GM23248 (cell line): ENCODE measurements around the gene POLR1F. TPM values are rescaled to one million over a fixed set of nuclear protein-coding genes. Genes with fewer than 3 reads are reported as not detected.
"Not testable (repeated sequence)": the region's sequence is repeated elsewhere in the genome, so short reads cannot be mapped to it uniquely, and the experiment has no call there.

ENCODE experiments used
- DNase-seq: peaks from one replicate; pipeline ENCODE4 v3.0.0-alpha.2; 2015
- H2AFZ ChIP-seq: fragments of 200-600 bp; sonication (generic); 2 replicates; pipeline ENCODE4 v1.6.1; 2016; ENCODE audit warnings: antibody characterized with exemption
- H3F3A ChIP-seq: fragments of 200-600 bp; sonication (generic); 2 replicates; pipeline ENCODE4 v1.6.1; 2016; ENCODE audit warnings: mild to moderate bottlenecking, antibody characterized with exemption, mixed run types; ENCODE audit not compliant: insufficient read depth
- H3K27ac ChIP-seq: fragments of 200-600 bp; sonication (generic); 2 replicates; pipeline ENCODE4 v1.5.1; 2016; ENCODE audit warnings: mild to moderate bottlenecking
- H3K27me3 ChIP-seq: fragments of 200-600 bp; sonication (generic); replicated peaks from 2 replicates; pipeline ENCODE4 v1.6.1; 2016; ENCODE audit warnings: mild to moderate bottlenecking; ENCODE audit not compliant: insufficient read depth
- H3K36me3 ChIP-seq: fragments of 200-600 bp; sonication (generic); 2 replicates; pipeline ENCODE4 v1.6.1; 2016; ENCODE audit warnings: low read depth, mild to moderate bottlenecking
- H3K4me1 ChIP-seq: fragments of 200-600 bp; sonication (generic); 2 replicates; pipeline ENCODE4 v1.6.1; 2016; ENCODE audit warnings: mild to moderate bottlenecking; ENCODE audit not compliant: insufficient read depth
- H3K4me2 ChIP-seq: fragments of 200-600 bp; sonication (generic); one replicate; pipeline ENCODE4 v1.6.1; 2016; ENCODE audit warnings: mild to moderate bottlenecking; ENCODE audit not compliant: unreplicated experiment
- H3K4me3 ChIP-seq: fragments of 200-600 bp; sonication (generic); 2 replicates; pipeline ENCODE4 v1.5.1; 2016; ENCODE audit warnings: mild to moderate bottlenecking
- H3K79me2 ChIP-seq: fragments of 200-600 bp; sonication (generic); 2 replicates; pipeline ENCODE4 v1.6.1; 2016; ENCODE audit warnings: mild to moderate bottlenecking; ENCODE audit not compliant: insufficient read depth
- H3K9ac ChIP-seq: fragments of 200-600 bp; sonication (generic); 2 replicates; pipeline ENCODE4 v1.6.1; 2016; ENCODE audit warnings: mild to moderate bottlenecking
- H3K9me2 ChIP-seq: fragments of 200-600 bp; sonication (generic); 2 replicates; pipeline ENCODE4 v1.6.1; 2016; ENCODE audit warnings: mixed run types, mild to moderate bottlenecking, moderate library complexity; ENCODE audit not compliant: insufficient read depth
- H3K9me3 ChIP-seq: fragments of 200-600 bp; sonication (generic); one replicate; pipeline ENCODE4 v1.6.1; 2017; ENCODE audit warnings: low read depth
- H4K20me1 ChIP-seq: fragments of 200-600 bp; sonication (generic); 2 replicates; pipeline ENCODE4 v1.6.0; 2016; ENCODE audit not compliant: insufficient read depth
- EZH2 ChIP-seq: fragments of 200-600 bp; sonication (generic); IDR thresholded peaks from 2 replicates; pipeline ENCODE4 v1.6.1; 2018; ENCODE audit warnings: antibody characterized with exemption, mild to moderate bottlenecking; ENCODE audit not compliant: insufficient read depth, poor library complexity, severe bottlenecking
- EZH2phosphoT487 ChIP-seq: fragments of 200-600 bp; sonication (generic); IDR thresholded peaks from 2 replicates; pipeline ENCODE4 v1.6.1; 2018; ENCODE audit warnings: antibody characterized with exemption, moderate library complexity, mild to moderate bottlenecking, low read depth; ENCODE audit not compliant: insufficient read depth
- WGBS, 2 experiments: methylation state at CpG; one replicate each; pipeline ENCODE4 v1.1.6; 2015 to 2017; ENCODE audit warnings: low lambda C conversion rate in 2 of 2, low coverage in 1 of 2; ENCODE audit errors: missing lambda C conversion rate in 2 of 2; 5-methylcytosine and 5-hydroxymethylcytosine counted together
- in situ Hi-C: fragments of 300-500 bp; cut with MboI; formaldehyde crosslinking; loops from 2 replicates; pipeline ENCODE4 v1.15.0; 2020
- polyA plus RNA-seq: library from polyadenylated mRNA; unstranded; fragments of >200 nt; fragmentation: Nextera tagmentation; extraction: Ambion mirVana; gene quantifications from 2 replicates; pipeline ENCODE4 v1.2.1, GENCODE V29; 2016
- total RNA-seq: library from RNA; depleted of rRNA; stranded (reverse); fragments of >200 nt; shearing (Covaris generic); gene quantifications from 2 replicates; pipeline ENCODE4 v1.2.3, GENCODE V29; 2014

The POLR1F gene
- total and polyA plus RNA-seq, 2 experiments from 2014 or later = 15.9 to 27.0 TPM

GRCh38 chr7:19692111-19692828 is 16.6 kb downstream of the POLR1F start:
- Histone ChIP-seq H3K4me3 (no peak overlapping the region), H4K20me1 (no peaks in the 10 kb centered on the region), H3K9ac (no peak overlapping the region), H3K27ac (no peak overlapping the region), H3F3A (no peaks in the 10 kb centered on the region), H3K36me3 (0 out of 2 replicates have a peak, but pooled peaks cover 2% of the 10 kb centered on the region), H3K9me2 (no peaks in the 10 kb centered on the region), H3K4me1 (no peaks in the 10 kb centered on the region; the same call in 1 of the 2 replicates), H3K9me3 (no peaks in the 10 kb centered on the region), H3K4me2 (no peak overlapping the region), H3K27me3 (no peaks in the 10 kb centered on the region), H2AFZ (no peak overlapping the region), H3K79me2 (no peaks in the 10 kb centered on the region)
- no peak for DNase-seq
- in situ Hi-C loops = no loop called here
- TF ChIP-seq EZH2phosphoT487 = no peak
- 93 to 95% methylated on average over 23 to 25 of the region's 26 CpGs for WGBS, 2 experiments

- 20 to 32% methylated on average over 1 of the region's 1 CpG for WGBS, 2 experiments
These were observed 18.1 kb downstream of the POLR1F start for GRCh38 chr7:19690736-19691135.

GRCh38 chr7:19689130-19689529 is 19.7 kb downstream of the POLR1F start:
- H3F3A ChIP-seq, H3K9me2 ChIP-seq, H3K27ac ChIP-seq, H3K9ac ChIP-seq, H3K4me1 ChIP-seq, H3K4me2 ChIP-seq, H3K36me3 ChIP-seq, H4K20me1 ChIP-seq, DNase-seq, H3K27me3 ChIP-seq, H2AFZ ChIP-seq, H3K79me2 ChIP-seq, H3K9me3 ChIP-seq, H3K4me3 ChIP-seq, in situ Hi-C loops: not testable (repeated sequence)
- 67 to 68% methylated on average over 12 of the region's 12 CpGs for WGBS, 2 experiments

More at GRCh38 chr7:19690736-19691135, 18.1 kb downstream of the POLR1F start:
- Histone ChIP-seq H3K27ac (no peak overlapping the region), H3K27me3 (no peaks in the 10 kb centered on the region), H3K9me3 (no peaks in the 10 kb centered on the region), H2AFZ (no peak overlapping the region), H3K4me2 (no peak overlapping the region), H3F3A (no peaks in the 10 kb centered on the region), H3K9ac (no peak overlapping the region), H4K20me1 (no peaks in the 10 kb centered on the region), H3K4me1 (no peaks in the 10 kb centered on the region; the same call in 1 of the 2 replicates), H3K36me3 (no peaks in the 10 kb centered on the region), H3K79me2 (no peaks in the 10 kb centered on the region), H3K4me3 (no peak overlapping the region), H3K9me2 (no peaks in the 10 kb centered on the region)
- in situ Hi-C loops = no loop called here
- DNase-seq = no peak
- TF ChIP-seq EZH2 (no peak), EZH2phosphoT487 (no peak)

GRCh38 chr7:19681596-19681995 is 27.2 kb downstream of the POLR1F start:
- no peaks in the 10 kb centered on the region for H3K9me2 ChIP-seq
- no peak overlapping the region for H3K4me2 ChIP-seq
- no peak overlapping the region for H3K9ac ChIP-seq
- in situ Hi-C loops = no loop called here
- H2AFZ ChIP-seq = no peak overlapping the region
- no peaks in the 10 kb centered on the region for H3F3A ChIP-seq
- H4K20me1 ChIP-seq = no peaks in the 10 kb centered on the region
- H3K36me3 ChIP-seq = no peaks in the 10 kb centered on the region
- no peak for DNase-seq
- H3K4me1 ChIP-seq = no peaks in the 10 kb centered on the region
- H3K4me3 ChIP-seq = no peak overlapping the region
- no peaks in the 10 kb centered on the region for H3K9me3 ChIP-seq
- no peak overlapping the region for H3K27ac ChIP-seq
- no peaks in the 10 kb centered on the region for H3K79me2 ChIP-seq
- no peak for TF ChIP-seq EZH2phosphoT487
- TF ChIP-seq EZH2 = no peak
- H3K27me3 ChIP-seq = no peaks in the 10 kb centered on the region
- WGBS, 2 experiments = 84 to 88% methylated on average over 5 of the region's 5 CpGs

- no peaks in the 10 kb centered on the region for H4K20me1 ChIP-seq
- H3K4me2 ChIP-seq = no peak overlapping the region
- H3F3A ChIP-seq = no peaks in the 10 kb centered on the region
- TF ChIP-seq EZH2phosphoT487 = no peak
- no peak overlapping the region for H2AFZ ChIP-seq
- no peaks in the 10 kb centered on the region for H3K9me2 ChIP-seq
- H3K4me3 ChIP-seq = no peak overlapping the region
- WGBS, 2 experiments = 2 to 7% methylated on average over 2 of the region's 2 CpGs
- no peaks in the 10 kb centered on the region for H3K9me3 ChIP-seq
- no peak for DNase-seq
- no peak overlapping the region for H3K27ac ChIP-seq
- H3K36me3 ChIP-seq = no peaks in the 10 kb centered on the region
- no peaks in the 10 kb centered on the region for H3K27me3 ChIP-seq
- no peaks in the 10 kb centered on the region for H3K79me2 ChIP-seq
- no peaks in the 10 kb centered on the region for H3K4me1 ChIP-seq
- no peak overlapping the region for H3K9ac ChIP-seq
- in situ Hi-C loops = no loop called here
These were observed 31.7 kb downstream of the POLR1F start for GRCh38 chr7:19677180-19677579.
